HUES6 (cell line): ENCODE results near the gene WWOX.

Source experiments
- H3K27ac ChIP-seq: 2 replicates; pipeline ENCODE4 v1.7.0; 2013; ENCODE audit warnings: low read depth, mild to moderate bottlenecking, low read length, inconsistent platforms
- H3K27me3 ChIP-seq: 2 replicates; pipeline ENCODE4 v1.6.1; 2013; ENCODE audit warnings: low read length; ENCODE audit not compliant: control insufficient read depth, insufficient read depth
- H3K36me3 ChIP-seq: 2 replicates; pipeline ENCODE4 v1.6.1; 2013; ENCODE audit warnings: low read length; ENCODE audit not compliant: control insufficient read depth, insufficient read depth
- H3K4me1 ChIP-seq: 2 replicates; pipeline ENCODE4 v1.6.1; 2013; ENCODE audit warnings: low read length; ENCODE audit not compliant: control insufficient read depth, insufficient read depth
- H3K4me3 ChIP-seq: 2 replicates; pipeline ENCODE4 v1.5.1; 2013; ENCODE audit warnings: low read depth, low read length
- H3K9ac ChIP-seq: one replicate; pipeline ENCODE4 v1.6.1; 2013; ENCODE audit warnings: mild to moderate bottlenecking, low read length
- H3K9me3 ChIP-seq: 2 replicates; pipeline ENCODE4 v1.6.1; 2013; ENCODE audit warnings: low read depth, low read length; ENCODE audit not compliant: control insufficient read depth, insufficient read depth

WWOX gene

GRCh38 chr16:79155904-79156303 lies 1056.5 kb downstream of the WWOX start:
- Histone ChIP-seq H3K4me3 (no peak overlapping the region), H3K9ac (no peak overlapping the region)

GRCh38 chr16:79156761-79157160 lies 1057.3 kb downstream of the WWOX start:
- H3K27ac ChIP-seq, result no peak overlapping the region
- no peaks in the 10 kb centered on the region for H3K9me3 ChIP-seq
- H3K36me3 ChIP-seq, result no peaks in the 10 kb centered on the region
- no peak overlapping the region for H3K4me3 ChIP-seq
- no peak overlapping the region for H3K9ac ChIP-seq
- 0 out of 2 replicates have a peak, but pooled peaks cover 5% of the 10 kb centered on the region for H3K4me1 ChIP-seq
- no peaks in the 10 kb centered on the region for H3K27me3 ChIP-seq

More at GRCh38 chr16:79155904-79156303, 1056.5 kb downstream of the WWOX start:
- Histone ChIP-seq H3K4me1 (0 out of 2 replicates have a peak, but pooled peaks cover 5% of the 10 kb centered on the region), H3K36me3 (no peaks in the 10 kb centered on the region), H3K27me3 (no peaks in the 10 kb centered on the region), H3K27ac (no peak overlapping the region), H3K9me3 (no peaks in the 10 kb centered on the region)

- no peak overlapping the region for H3K9ac ChIP-seq
- H3K4me1 ChIP-seq, result 0 out of 2 replicates have a peak, but pooled peaks cover 5% of the 10 kb centered on the region
- H3K27ac ChIP-seq, result no peak overlapping the region
- H3K27me3 ChIP-seq, result no peaks in the 10 kb centered on the region
- H3K36me3 ChIP-seq, result no peaks in the 10 kb centered on the region
- no peak overlapping the region for H3K4me3 ChIP-seq
- no peaks in the 10 kb centered on the region for H3K9me3 ChIP-seq
Measured at GRCh38 chr16:79158337-79158736, 1058.9 kb downstream of the WWOX start.

GRCh38 chr16:79159261-79160049 lies 1060.0 kb downstream of the WWOX start:
- Histone ChIP-seq H3K36me3 (no peaks in the 10 kb centered on the region), H3K27ac (no peak overlapping the region), H3K9me3 (no peaks in the 10 kb centered on the region), H3K27me3 (no peaks in the 10 kb centered on the region), H3K4me1 (peaks cover 5% of the 10 kb centered on the region; the same call in 1 of the 2 replicates), H3K9ac (no peak overlapping the region), H3K4me3 (no peak overlapping the region)

GRCh38 chr16:79162977-79163376 lies 1063.5 kb downstream of the WWOX start:
- no peak overlapping the region for H3K4me3 ChIP-seq
- H3K36me3 ChIP-seq, result no peaks in the 10 kb centered on the region
- no peak overlapping the region for H3K9ac ChIP-seq
- no peaks in the 10 kb centered on the region for H3K27me3 ChIP-seq
- no peak overlapping the region for H3K27ac ChIP-seq
- peaks cover 7% of the 10 kb centered on the region for H3K4me1 ChIP-seq
- peaks cover 7% of the 10 kb centered on the region for H3K9me3 ChIP-seq

- Histone ChIP-seq H3K9ac (no peak overlapping the region), H3K36me3 (no peaks in the 10 kb centered on the region), H3K4me1 (peaks cover 3% of the 10 kb centered on the region), H3K9me3 (peaks cover 9% of the 10 kb centered on the region), H3K4me3 (no peak overlapping the region), H3K27me3 (no peaks in the 10 kb centered on the region), H3K27ac (no peak overlapping the region)
Measured at GRCh38 chr16:79163691-79164387, 1064.4 kb downstream of the WWOX start.

- no peaks in the 10 kb centered on the region for H3K36me3 ChIP-seq
- no peak overlapping the region for H3K4me3 ChIP-seq
- H3K9me3 ChIP-seq, result peaks cover 9% of the 10 kb centered on the region
- H3K9ac ChIP-seq, result no peak overlapping the region
- H3K4me1 ChIP-seq, result peaks cover 8% of the 10 kb centered on the region
- H3K27me3 ChIP-seq, result no peaks in the 10 kb centered on the region
- H3K27ac ChIP-seq, result no peak overlapping the region
Measured at GRCh38 chr16:79164388-79164995, 1065.0 kb downstream of the WWOX start.

- Histone ChIP-seq H3K9me3 (peaks cover 9% of the 10 kb centered on the region), H3K4me3 (no peak overlapping the region), H3K27me3 (no peaks in the 10 kb centered on the region), H3K27ac (no peak overlapping the region), H3K4me1 (peaks cover 14% of the 10 kb centered on the region), H3K36me3 (no peaks in the 10 kb centered on the region), H3K9ac (no peak overlapping the region)
Measured at GRCh38 chr16:79165079-79165478, 1065.6 kb downstream of the WWOX start.

- Histone ChIP-seq H3K4me1 (peaks cover 14% of the 10 kb centered on the region), H3K27me3 (no peaks in the 10 kb centered on the region), H3K9me3 (peaks cover 9% of the 10 kb centered on the region), H3K4me3 (no peak overlapping the region), H3K27ac (no peak overlapping the region), H3K9ac (no peak overlapping the region), H3K36me3 (no peaks in the 10 kb centered on the region)
Measured at GRCh38 chr16:79165506-79165905, 1066.1 kb downstream of the WWOX start.

- Histone ChIP-seq H3K36me3 (no peaks in the 10 kb centered on the region), H3K27me3 (no peaks in the 10 kb centered on the region), H3K4me1 (peaks cover 14% of the 10 kb centered on the region), H3K9ac (no peak overlapping the region), H3K9me3 (peaks cover 9% of the 10 kb centered on the region), H3K27ac (no peak overlapping the region), H3K4me3 (no peak overlapping the region)
Measured at GRCh38 chr16:79167893-79168292, 1068.4 kb downstream of the WWOX start.

- no peak overlapping the region for H3K9ac ChIP-seq
- H3K27ac ChIP-seq, result no peak overlapping the region
- H3K36me3 ChIP-seq, result no peaks in the 10 kb centered on the region
- H3K9me3 ChIP-seq, result peaks cover 9% of the 10 kb centered on the region
- no peak overlapping the region for H3K4me3 ChIP-seq
- peaks cover 14% of the 10 kb centered on the region for H3K4me1 ChIP-seq
- no peaks in the 10 kb centered on the region for H3K27me3 ChIP-seq
Measured at GRCh38 chr16:79168321-79168720, 1068.9 kb downstream of the WWOX start.
